HCT116 (cell line): ENCODE data around the gene SPSB1. TPM values are rescaled to one million over a fixed set of nuclear protein-coding genes. Genes with fewer than 3 reads are reported as not detected.

Experiments used
- ATAC-seq: fragments of 200-7000 bp; cut with Tn5 transposase; 2 replicates; pipeline ENCODE4 v1.9.1; 2020; ENCODE audit warnings: mild to moderate bottlenecking, moderate library complexity
- BruUV-seq: library from RNA; stranded (reverse); fragments of 400-500 nt; replicated peaks from 2 replicates; lab custom pipeline; 2021; lab: Mats Ljungman, UMichigan
- CTCF ChIA-PET: fragments of 300-600 bp; sonication (Branson Sonifier 250); formaldehyde crosslinking; loops from one replicate; lab custom pipeline; 2021; ENCODE audit warnings: antibody characterized with exemption; lab: Charles Lee
- POLR2A ChIA-PET: fragments of 300-600, 350-600 bp; sonication (Branson Sonifier 250); formaldehyde crosslinking; loops from one replicate; lab custom pipeline; 2021; ENCODE audit warnings: antibody characterized with exemption; lab: Charles Lee
- RAD21 ChIA-PET, 2 experiments: fragments of 300-600 bp; sonication (Branson Sonifier 250); formaldehyde crosslinking; loops; one replicate each; lab custom pipeline; 2023; ENCODE audit warnings: low total read pairs in 2 of 2; ENCODE audit not compliant: uncharacterized antibody in 2 of 2, unreplicated experiment in 2 of 2, low non-redundant PET in 1 of 2; lab: Charles Lee
- DNase-seq: peaks from one replicate; pipeline ENCODE4 v3.0.0-alpha.2; 2010; ENCODE audit warnings: low read depth, low spot score
- H2AFZ ChIP-seq: fragments of 200-600 bp; shearing (Covaris generic), sonication (generic); 2 replicates; pipeline ENCODE4 v1.6.1; 2017; ENCODE audit warnings: low read depth, mixed run types, mixed read lengths, antibody characterized with exemption, low read length; ENCODE audit not compliant: poor library complexity, severe bottlenecking
- H3K27ac ChIP-seq: 2 replicates; pipeline ENCODE4 v1.5.1; 2012; ENCODE audit warnings: low read depth, low read length
- H3K27me3 ChIP-seq: fragments of 200-600 bp; sonication (generic); 2 replicates; pipeline ENCODE4 v1.6.1; 2016; ENCODE audit warnings: mixed run types, low read length, mixed read lengths; ENCODE audit not compliant: insufficient read depth
- H3K36me3 ChIP-seq, 2 experiments: fragments of 200-500 bp in 1 of 2; fragments of 200-600 bp in 1 of 2; sonication (Bioruptor generic) in 1 of 2; sonication (generic) in 1 of 2; 2 replicates each; pipeline versions ENCODE4 v1.5.1 to v1.6.1; 2014 to 2016; ENCODE audit warnings: low read length in 2 of 2, inconsistent platforms in 1 of 2, mixed read lengths in 1 of 2, mixed run types in 1 of 2; ENCODE audit not compliant: insufficient read depth in 2 of 2, control insufficient read depth in 1 of 2
- H3K4me1 ChIP-seq, 2 experiments: fragments of 200-600 bp in 1 of 2; sonication (generic) in 1 of 2; 2 replicates each; pipeline versions ENCODE4 v1.5.1 to v1.6.1; 2012 to 2017; ENCODE audit warnings: low read length in 2 of 2, inconsistent platforms in 1 of 2, mild to moderate bottlenecking in 1 of 2, mixed read lengths in 1 of 2, mixed run types in 1 of 2, moderate library complexity in 1 of 2; ENCODE audit not compliant: insufficient read depth in 2 of 2, control insufficient read depth in 1 of 2
- H3K4me2 ChIP-seq: fragments of 200-600 bp; sonication (generic); 2 replicates; pipeline ENCODE4 v1.6.1; 2017; ENCODE audit warnings: mixed run types, low read length, mixed read lengths
- H3K4me3 ChIP-seq, 2 experiments: fragments of 200-600 bp in 1 of 2; sonication (generic) in 1 of 2; replicated peaks in 1 of 2; 2 replicates each; pipeline ENCODE4 v1.5.1; 2011 to 2016; ENCODE audit warnings: low read length in 2 of 2, control low read depth in 1 of 2, low read depth in 1 of 2, mild to moderate bottlenecking in 1 of 2, mixed read lengths in 1 of 2, mixed run types in 1 of 2
- H3K79me2 ChIP-seq: fragments of 200-600 bp; sonication (generic); 2 replicates; pipeline ENCODE4 v1.6.1; 2017; ENCODE audit warnings: mild to moderate bottlenecking, mixed run types, low read length, moderate library complexity, mixed read lengths; ENCODE audit not compliant: insufficient read depth
- H3K9ac ChIP-seq: fragments of 200-600 bp; sonication (generic); 2 replicates; pipeline ENCODE4 v1.6.1; 2016; ENCODE audit warnings: low read length, mixed read lengths
- H3K9me2 ChIP-seq: fragments of 200-600 bp; sonication (generic), shearing (Covaris generic); 2 replicates; pipeline ENCODE4 v1.6.1; 2017; ENCODE audit warnings: mixed run types, mild to moderate bottlenecking, moderate library complexity; ENCODE audit not compliant: insufficient read depth
- H3K9me3 ChIP-seq, 2 experiments: fragments of 200-500 bp in 1 of 2; fragments of 200-600 bp in 1 of 2; sonication (Bioruptor generic) in 1 of 2; sonication (generic) in 1 of 2; 2 replicates each; pipeline ENCODE4 v1.6.1; 2014 to 2017; ENCODE audit warnings: low read length in 2 of 2, mixed read lengths in 2 of 2, inconsistent platforms in 1 of 2, low read depth in 1 of 2, mild to moderate bottlenecking in 1 of 2, mixed run types in 1 of 2, moderate library complexity in 1 of 2; ENCODE audit not compliant: control insufficient read depth in 1 of 2, insufficient read depth in 1 of 2
- H4K20me1 ChIP-seq: fragments of 200-600 bp; sonication (generic), shearing (Covaris generic); 2 replicates; pipeline ENCODE4 v1.6.1; 2017; ENCODE audit warnings: mixed run types, mild to moderate bottlenecking, moderate library complexity; ENCODE audit not compliant: insufficient read depth
- CTCF ChIP-seq, 3 experiments: fragments of 200-600 bp in 1 of 3; sonication (generic) in 1 of 3; IDR thresholded peaks in 2 of 3; conservative IDR thresholded peaks in 1 of 3; 2 replicates each; pipeline ENCODE4 v1.5.1; 2012 to 2017; ENCODE audit warnings: low read depth in 2 of 3, low read length in 2 of 3, antibody characterized with exemption in 1 of 3, borderline replicate concordance in 1 of 3, control low read depth in 1 of 3, mild to moderate bottlenecking in 1 of 3, mixed read lengths in 1 of 3, mixed run types in 1 of 3, moderate library complexity in 1 of 3; ENCODE audit not compliant: insufficient read depth in 1 of 3
- EZH2phosphoT487 ChIP-seq: fragments of 200-600 bp; IDR thresholded peaks from 2 replicates; pipeline ENCODE4 v1.6.1; 2018; ENCODE audit warnings: antibody characterized with exemption, borderline replicate concordance
- RAD21 ChIP-seq: IDR thresholded peaks from 2 replicates; pipeline ENCODE4 v1.6.1; 2012; ENCODE audit warnings: low read depth, mild to moderate bottlenecking
- REST ChIP-seq: IDR thresholded peaks from 2 replicates; pipeline ENCODE4 v1.6.1; 2012; ENCODE audit warnings: low read depth
- intact Hi-C: fragments of 100-400 bp; cut with micrococcal nuclease; formaldehyde crosslinking; loops from 2 replicates; pipeline ENCODE4 v1.10.0; 2022
- total RNA-seq: library from RNA; stranded (reverse); gene quantifications from one replicate; pipeline ENCODE4 v1.2.1, GENCODE V29; 2021; ENCODE audit not compliant: unreplicated experiment

Gene SPSB1
- total RNA-seq, 1 experiment from 2014 or later: 10.8 TPM

- Histone ChIP-seq H3K36me3 (no peaks in the 10 kb centered on the region), H3K4me3 (no peak overlapping the region), H3K79me2 (no peaks in the 10 kb centered on the region)
- RAD21 ChIA-PET: no interaction called here
- POLR2A ChIA-PET: no interaction called here
- TF ChIP-seq EZH2phosphoT487: no peak
- TF ChIP-seq, all 23 proteins: peak for 0
- CTCF ChIA-PET: interaction anchor here (1.4 kb wide), 1 partner anchor 15 kb away, joined by 3 read pairs; the partner anchor contains the start of gene H6PD
- ATAC-seq: no peak
- BruUV-seq: no TSS peak
- no peak overlapping the region for H3K4me2 ChIP-seq
- H2AFZ ChIP-seq: no peak overlapping the region
- no peaks in the 10 kb centered on the region for H3K9me3 ChIP-seq
- no peaks in the 10 kb centered on the region for H3K27me3 ChIP-seq
- H3K9ac ChIP-seq: no peak overlapping the region
- no peak for DNase-seq
- no peaks in the 10 kb centered on the region for H3K9me2 ChIP-seq
- no peaks in the 10 kb centered on the region for H3K4me1 ChIP-seq
- no peak overlapping the region for H3K27ac ChIP-seq
- H4K20me1 ChIP-seq: no peaks in the 10 kb centered on the region
- intact Hi-C loops: no loop called here
Observed at GRCh38 chr1:9249263-9249533, 43.5 kb upstream of the SPSB1 start.

- no peak overlapping the region for H3K4me3 ChIP-seq
- no peaks in the 10 kb centered on the region for H3K27me3 ChIP-seq
- no peaks in the 10 kb centered on the region for H3K36me3 ChIP-seq
- H3K4me1 ChIP-seq: no peaks in the 10 kb centered on the region
- ChIA-PET RAD21 (no interaction called here), CTCF (interaction anchor here (1.4 kb wide), 2 partner anchors 15 to 139 kb away, joined by 3 to 6 read pairs; partner anchors contain the start of gene H6PD)
- no peak overlapping the region for H3K9ac ChIP-seq
- H3K27ac ChIP-seq: no peak overlapping the region
- ATAC-seq: peak; percentile 92
- H3K4me2 ChIP-seq: no peak overlapping the region
- no peaks in the 10 kb centered on the region for H4K20me1 ChIP-seq
- intact Hi-C loops: loop anchor here (2.0 kb wide), 1 partner anchor 139 kb away; no protein-coding TSS in a partner anchor
- H3K9me3 ChIP-seq: no peaks in the 10 kb centered on the region
- H2AFZ ChIP-seq: no peak overlapping the region
- no peaks in the 10 kb centered on the region for H3K79me2 ChIP-seq
- TF ChIP-seq CTCF (IDR thresholded peaks at IDR 0.05 in 2 of 3, conservative IDR thresholded peaks at IDR 0.05 in 1 of 3; ENCODE audit: borderline replicate concordance in 1 of 3, insufficient read depth in 1 of 3, low read depth in 2 of 3, low read length in 2 of 3) (peak in 2 of 3 experiments; percentile 59 to 77; a peak in 4 of 6 replicates), REST (no peak), RAD21 (peak; percentile 58)
- TF ChIP-seq, all 23 proteins: peak for 2
- no TSS peak for BruUV-seq
- POLR2A ChIA-PET: no interaction called here
- no peaks in the 10 kb centered on the region for H3K9me2 ChIP-seq
- no peak for DNase-seq
Observed at GRCh38 chr1:9249534-9250410, 42.9 kb upstream of the SPSB1 start.
